AG04449 (cell line): Measurements from ENCODE around the gene ARFGEF3.

Source experiments
- CTCF ChIA-PET: fragments of 350-600 bp; formaldehyde crosslinking; extraction: SDS; loops from one replicate; lab custom pipeline; 2021; ENCODE audit warnings: antibody characterized with exemption; lab: Yijun Ruan, JAX
- POLR2A ChIA-PET: fragments of 400-600, 350-600 bp; formaldehyde crosslinking; extraction: SDS; loops from one replicate; lab custom pipeline; 2020; ENCODE audit warnings: antibody characterized with exemption, inconsistent platforms; lab: Yijun Ruan, JAX
- DNase-seq: peaks from one replicate; pipeline ENCODE4 v3.0.0-alpha.2; 2010; ENCODE audit warnings: low read depth, low spot score
- H3K4me3 ChIP-seq: 2 replicates; pipeline ENCODE4 v1.5.1; 2011; ENCODE audit warnings: low read depth, mild to moderate bottlenecking, control low read depth, low read length
- TF ChIP-seq, protein P1 (sequence below): IDR thresholded peaks from one replicate; pipeline ENCODE4 v1.5.1; 2011; ENCODE audit warnings: mild to moderate bottlenecking, moderate library complexity, low read length, control low read depth, inconsistent platforms; ENCODE audit not compliant: insufficient read depth; ENCODE audit errors: missing control alignments

ARFGEF3 gene

DNA sequence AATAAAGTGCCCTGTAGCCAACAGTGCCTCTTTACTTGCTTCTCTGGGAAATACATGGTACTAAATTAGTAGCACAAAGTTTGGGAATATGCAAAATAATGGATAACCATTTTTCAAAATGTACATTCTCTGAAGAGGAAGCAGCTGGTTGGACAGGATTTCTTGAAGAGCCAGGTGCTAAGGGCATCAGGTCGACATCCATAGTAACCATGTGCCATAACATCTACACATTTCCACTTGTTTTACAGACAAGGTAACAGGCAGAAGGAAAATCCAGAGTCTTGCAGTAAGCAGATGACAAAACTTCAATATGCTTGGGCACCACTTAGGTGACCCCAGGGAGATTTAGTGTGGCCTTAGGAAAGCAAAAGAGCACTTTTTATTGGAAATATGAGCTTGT lies 179.4 kb downstream of the ARFGEF3 start:
- H3K4me3 ChIP-seq: no peak overlapping the region
- ChIA-PET CTCF (no interaction called here), POLR2A (no interaction called here)
- TF ChIP-seq, protein P1, sequence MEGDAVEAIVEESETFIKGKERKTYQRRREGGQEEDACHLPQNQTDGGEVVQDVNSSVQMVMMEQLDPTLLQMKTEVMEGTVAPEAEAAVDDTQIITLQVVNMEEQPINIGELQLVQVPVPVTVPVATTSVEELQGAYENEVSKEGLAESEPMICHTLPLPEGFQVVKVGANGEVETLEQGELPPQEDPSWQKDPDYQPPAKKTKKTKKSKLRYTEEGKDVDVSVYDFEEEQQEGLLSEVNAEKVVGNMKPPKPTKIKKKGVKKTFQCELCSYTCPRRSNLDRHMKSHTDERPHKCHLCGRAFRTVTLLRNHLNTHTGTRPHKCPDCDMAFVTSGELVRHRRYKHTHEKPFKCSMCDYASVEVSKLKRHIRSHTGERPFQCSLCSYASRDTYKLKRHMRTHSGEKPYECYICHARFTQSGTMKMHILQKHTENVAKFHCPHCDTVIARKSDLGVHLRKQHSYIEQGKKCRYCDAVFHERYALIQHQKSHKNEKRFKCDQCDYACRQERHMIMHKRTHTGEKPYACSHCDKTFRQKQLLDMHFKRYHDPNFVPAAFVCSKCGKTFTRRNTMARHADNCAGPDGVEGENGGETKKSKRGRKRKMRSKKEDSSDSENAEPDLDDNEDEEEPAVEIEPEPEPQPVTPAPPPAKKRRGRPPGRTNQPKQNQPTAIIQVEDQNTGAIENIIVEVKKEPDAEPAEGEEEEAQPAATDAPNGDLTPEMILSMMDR: no peak
- no peak for DNase-seq

DNA sequence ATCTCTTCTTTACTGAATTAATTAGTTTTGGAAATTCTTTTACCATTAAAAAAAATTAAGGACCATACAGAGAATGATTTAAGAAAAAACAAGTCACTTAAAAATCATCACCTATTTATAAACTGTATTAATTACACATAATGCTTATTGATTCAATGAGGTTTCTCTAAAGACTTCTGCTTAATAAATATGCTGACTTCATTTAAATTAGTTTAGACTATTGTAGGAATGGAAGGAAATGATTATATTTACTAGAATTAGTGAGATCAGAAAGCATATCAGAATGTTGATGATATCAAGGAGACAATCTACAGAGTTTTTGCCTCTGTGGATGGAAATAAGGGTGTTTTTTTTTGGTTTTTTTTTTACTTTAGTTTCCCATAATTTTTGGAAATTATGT lies 181.4 kb downstream of the ARFGEF3 start:
- H3K4me3 ChIP-seq: no peak overlapping the region
- ChIA-PET POLR2A (no interaction called here), CTCF (no interaction called here)
- TF ChIP-seq, protein P1: no peak
- no peak for DNase-seq

DNA sequence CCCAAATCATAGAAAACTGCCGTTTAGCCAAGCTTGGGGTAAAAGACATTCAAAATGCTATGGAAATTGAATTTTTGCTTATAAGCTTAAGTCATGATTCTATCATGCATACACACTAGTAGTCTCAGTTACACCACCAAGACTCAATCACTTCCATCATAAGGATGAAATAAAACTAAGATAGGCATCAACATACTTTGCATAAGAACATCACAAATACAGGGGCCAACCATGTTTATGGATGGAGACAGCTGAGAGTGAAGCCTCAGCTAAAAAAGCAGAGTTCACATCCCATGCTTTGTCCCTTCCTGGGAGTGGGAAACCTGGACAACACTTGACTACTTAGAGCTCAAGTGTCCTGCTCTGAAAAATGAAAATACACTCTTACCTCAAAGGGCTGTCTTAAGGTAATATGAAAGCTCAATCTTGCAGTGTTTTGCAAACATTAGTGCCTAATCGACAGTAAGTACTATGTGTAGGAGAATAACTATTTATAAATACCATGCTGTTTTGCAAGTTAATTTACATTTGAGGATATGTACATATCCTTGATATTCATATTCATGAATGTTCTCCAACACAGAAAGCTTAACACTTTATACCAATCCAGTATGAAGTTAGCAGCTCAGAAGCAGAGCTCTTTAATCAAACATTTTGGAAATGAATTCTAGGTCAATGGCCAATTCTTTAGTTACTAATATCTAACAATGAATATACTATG lies 184.0 kb downstream of the ARFGEF3 start:
- H3K4me3 ChIP-seq: no peak overlapping the region
- ChIA-PET CTCF (interaction anchor here (1.0 to 1.1 kb wide), 2 partner anchors 83 to 230 kb away, joined by 3 read pairs; no protein-coding TSS in a partner anchor), POLR2A (no interaction called here)
- DNase-seq: no peak
- TF ChIP-seq, protein P1: no peak

DNA sequence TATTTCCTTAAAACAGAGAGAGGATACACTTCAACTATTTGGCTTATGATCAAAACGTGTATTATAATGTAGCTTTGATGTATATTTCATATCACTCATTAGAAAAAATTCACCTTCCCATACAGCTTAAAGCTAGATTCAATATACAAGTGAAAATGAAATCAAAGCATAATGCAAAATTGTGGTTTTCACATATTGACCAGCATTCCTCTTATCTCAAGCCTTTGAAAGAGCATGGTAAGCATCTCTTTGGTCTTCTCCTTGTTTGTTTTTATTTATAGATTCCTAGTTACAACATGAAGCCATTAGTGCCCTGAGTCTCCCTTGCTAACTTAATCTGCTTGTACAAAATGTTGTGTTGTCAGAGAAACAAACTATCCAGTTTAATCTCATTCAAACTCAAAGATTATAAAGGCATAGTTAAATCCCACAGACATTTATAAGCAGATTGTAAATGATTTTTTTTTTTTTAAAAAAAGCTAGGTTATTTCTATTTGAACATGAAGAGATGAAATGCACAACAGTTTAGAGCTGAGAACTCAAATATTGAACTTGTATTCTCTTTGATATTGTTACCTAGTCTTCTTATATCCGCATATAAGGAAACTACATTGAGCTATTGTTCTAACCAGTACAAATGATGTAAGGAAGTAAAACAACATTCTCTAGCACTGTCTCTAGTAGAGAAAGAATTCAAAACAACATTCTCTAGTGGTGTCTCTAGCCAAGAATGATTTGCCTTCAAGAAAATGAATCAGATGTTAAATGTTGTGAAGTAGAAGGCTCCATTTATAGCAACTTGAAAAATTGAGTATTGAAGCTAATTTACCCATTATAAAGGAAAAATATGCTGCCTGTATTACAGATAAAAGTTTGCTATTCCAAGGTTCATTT lies 184.8 kb downstream of the ARFGEF3 start:
- ChIA-PET POLR2A (no interaction called here), CTCF (interaction anchor here (1.0 to 1.1 kb wide), 2 partner anchors 82 to 231 kb away, joined by 3 read pairs; no protein-coding TSS in a partner anchor)
- TF ChIP-seq, protein P1: no peak
- no peak for DNase-seq
- no peak overlapping the region for H3K4me3 ChIP-seq

DNA sequence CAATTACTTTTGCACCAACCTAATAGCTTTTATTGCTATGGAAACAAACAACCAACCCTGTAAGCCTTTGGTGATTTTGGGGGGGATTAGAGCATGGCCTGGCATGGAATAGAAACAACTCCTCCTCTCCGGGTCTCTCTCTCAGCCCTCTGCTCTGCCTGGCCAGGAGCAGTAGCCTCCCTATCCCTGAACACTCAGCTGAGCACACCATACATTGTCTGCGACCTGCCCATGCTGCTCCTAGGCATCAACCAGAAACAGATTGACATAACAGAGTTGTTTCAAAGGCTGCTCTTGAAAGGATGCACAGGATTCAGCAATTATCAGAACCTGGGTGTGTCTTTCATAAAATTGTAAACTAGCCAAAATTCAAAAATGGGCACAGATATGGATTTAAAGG lies 186.1 kb downstream of the ARFGEF3 start:
- TF ChIP-seq, protein P1: no peak
- ChIA-PET CTCF (no interaction called here), POLR2A (no interaction called here)
- H3K4me3 ChIP-seq: no peak overlapping the region
- DNase-seq: no peak

DNA sequence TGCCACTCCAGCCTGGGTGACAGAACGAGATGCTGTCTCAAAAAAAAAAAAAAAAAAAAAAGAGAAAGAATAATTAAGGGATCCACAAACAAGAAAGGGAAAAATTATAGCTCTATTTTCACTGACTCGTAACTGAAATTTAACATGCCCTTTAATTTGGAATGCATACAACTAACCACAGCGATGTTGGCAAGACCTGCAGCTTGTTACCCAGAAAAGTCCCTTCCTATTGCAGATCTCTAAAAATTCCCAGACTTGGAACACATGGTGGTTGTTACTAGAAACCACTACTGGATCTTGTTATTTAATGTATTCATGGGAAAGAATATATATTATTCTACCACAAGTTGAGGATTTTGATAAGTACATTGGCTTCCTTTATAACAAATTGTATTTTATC lies 188.2 kb downstream of the ARFGEF3 start:
- ChIA-PET POLR2A (no interaction called here), CTCF (interaction anchor here (0.8 kb wide), 1 partner anchor 234 kb away, joined by 3 read pairs; no protein-coding TSS in a partner anchor)
- TF ChIP-seq, protein P1: no peak
- peak; percentile 40 for DNase-seq
- H3K4me3 ChIP-seq: no peak overlapping the region
